HG02840 (cell line): ENCODE measurements around the gene CAND1.
"Not testable (repeated sequence)": the region's sequence is repeated elsewhere in the genome, so short reads cannot be mapped to it uniquely, and the experiment has no call there.

Source experiments
- ATAC-seq: cut with Tn5 transposase; IDR thresholded peaks from one replicate; pipeline ENCODE4 v1.9.1; 2021; ENCODE audit warnings: mild to moderate bottlenecking, moderate library complexity, moderate number of reproducible peaks; ENCODE audit not compliant: unreplicated experiment, low FRiP score

Gene CAND1

DNA sequence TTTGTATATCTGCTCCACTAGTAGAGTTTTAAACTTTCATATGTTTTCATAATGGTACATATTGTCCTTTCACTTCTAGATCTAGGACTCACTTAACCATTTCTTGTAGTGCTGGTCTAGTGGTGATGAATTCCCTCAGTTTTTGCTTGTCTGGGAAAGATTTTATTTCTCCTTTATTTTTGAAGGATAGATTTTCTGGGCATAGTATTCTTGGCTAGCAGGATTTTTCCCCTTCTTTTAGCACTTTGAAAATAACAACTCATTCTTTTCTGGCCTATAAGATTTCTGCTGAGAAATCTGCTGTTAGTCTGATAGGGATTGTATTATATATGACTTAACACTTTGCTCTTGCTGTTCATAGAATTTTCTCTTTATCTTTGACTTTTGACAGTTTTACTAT is 69.3 kb downstream of the CAND1 start:
- ATAC-seq, result no peak

DNA sequence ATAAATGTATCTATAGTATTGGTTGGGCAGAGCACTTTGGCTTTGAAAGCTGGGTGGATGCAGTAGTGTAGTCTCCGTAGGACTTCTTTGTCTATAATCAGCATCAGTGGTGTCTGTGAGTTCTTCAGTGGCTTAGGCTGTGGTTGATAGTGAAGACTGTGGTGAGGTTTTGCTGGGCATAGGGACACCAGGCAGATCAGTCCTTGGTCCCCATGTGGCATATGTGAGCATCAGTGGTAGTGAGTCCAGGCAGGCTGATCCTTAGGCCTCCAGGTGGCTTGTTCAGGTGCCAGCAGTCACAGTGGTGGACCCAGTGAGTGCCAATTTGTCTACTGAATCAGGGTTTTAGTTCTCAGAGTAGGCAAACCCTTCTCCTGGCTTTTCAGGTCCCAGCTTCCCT is 70.4 kb downstream of the CAND1 start:
- no peak for ATAC-seq

GRCh38 chr12:67341086-67341485 is 71.9 kb downstream of the CAND1 start:
- not testable (repeated sequence) for ATAC-seq

DNA sequence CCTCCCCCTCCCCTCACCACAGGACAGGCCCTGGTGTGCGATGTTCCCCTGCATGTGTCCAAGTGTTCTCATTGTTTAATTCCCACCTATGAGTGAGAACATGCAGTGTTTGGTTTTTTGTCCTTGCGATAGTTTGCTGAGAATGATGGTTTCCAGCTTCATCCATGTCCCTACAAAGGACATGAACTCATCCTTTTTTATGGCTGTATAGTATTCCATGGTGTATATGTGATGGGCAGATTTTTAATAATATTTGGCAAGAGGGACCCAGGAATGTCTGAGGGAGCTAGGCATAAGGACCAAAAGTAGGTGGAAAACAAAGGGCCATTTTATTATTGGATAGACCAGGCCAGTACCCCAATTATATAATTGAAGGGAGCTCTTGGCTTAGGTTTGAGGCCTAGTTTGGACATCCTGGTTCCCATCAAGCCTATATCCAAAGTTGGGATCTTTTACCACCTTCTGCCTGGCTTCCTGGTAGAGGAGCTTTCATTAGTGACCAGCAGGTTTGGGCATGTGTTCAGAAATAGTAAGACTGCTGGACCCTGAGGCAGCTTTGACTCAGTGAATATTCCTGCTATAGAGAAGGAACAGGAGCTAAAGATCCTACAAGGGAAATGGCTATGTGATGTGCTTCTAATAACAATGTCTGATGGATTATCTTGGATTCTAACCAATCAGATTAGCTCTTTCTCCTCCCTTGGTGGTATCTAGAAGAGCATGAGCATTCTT is 76.0 kb downstream of the CAND1 start:
- no peak for ATAC-seq

DNA sequence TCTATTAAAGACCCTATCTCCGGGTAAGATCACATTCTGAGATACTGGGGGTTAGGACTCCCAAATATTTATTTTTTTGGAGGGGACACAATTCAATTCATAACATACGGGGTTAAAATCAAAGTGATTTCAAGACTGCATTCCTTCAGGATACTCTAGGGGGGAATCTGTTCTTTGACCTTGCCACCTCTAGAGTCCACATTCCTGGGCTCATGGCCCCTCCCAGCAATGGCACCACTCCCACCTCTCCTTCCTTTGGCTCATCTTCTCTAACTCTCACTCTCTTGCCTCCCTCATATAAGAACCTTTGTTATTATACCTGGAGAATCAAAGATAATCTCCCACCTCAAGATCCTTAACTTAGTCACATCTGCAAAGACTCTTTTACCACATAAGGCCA is 79.5 kb downstream of the CAND1 start:
- ATAC-seq, result no peak

- no peak for ATAC-seq
These were observed 83.5 kb downstream of the CAND1 start for GRCh38 chr12:67352682-67353081.

GRCh38 chr12:67354322-67354721 is 85.2 kb downstream of the CAND1 start:
- no peak for ATAC-seq

- no peak for ATAC-seq
These were observed 85.8 kb downstream of the CAND1 start for GRCh38 chr12:67354966-67355365.

DNA sequence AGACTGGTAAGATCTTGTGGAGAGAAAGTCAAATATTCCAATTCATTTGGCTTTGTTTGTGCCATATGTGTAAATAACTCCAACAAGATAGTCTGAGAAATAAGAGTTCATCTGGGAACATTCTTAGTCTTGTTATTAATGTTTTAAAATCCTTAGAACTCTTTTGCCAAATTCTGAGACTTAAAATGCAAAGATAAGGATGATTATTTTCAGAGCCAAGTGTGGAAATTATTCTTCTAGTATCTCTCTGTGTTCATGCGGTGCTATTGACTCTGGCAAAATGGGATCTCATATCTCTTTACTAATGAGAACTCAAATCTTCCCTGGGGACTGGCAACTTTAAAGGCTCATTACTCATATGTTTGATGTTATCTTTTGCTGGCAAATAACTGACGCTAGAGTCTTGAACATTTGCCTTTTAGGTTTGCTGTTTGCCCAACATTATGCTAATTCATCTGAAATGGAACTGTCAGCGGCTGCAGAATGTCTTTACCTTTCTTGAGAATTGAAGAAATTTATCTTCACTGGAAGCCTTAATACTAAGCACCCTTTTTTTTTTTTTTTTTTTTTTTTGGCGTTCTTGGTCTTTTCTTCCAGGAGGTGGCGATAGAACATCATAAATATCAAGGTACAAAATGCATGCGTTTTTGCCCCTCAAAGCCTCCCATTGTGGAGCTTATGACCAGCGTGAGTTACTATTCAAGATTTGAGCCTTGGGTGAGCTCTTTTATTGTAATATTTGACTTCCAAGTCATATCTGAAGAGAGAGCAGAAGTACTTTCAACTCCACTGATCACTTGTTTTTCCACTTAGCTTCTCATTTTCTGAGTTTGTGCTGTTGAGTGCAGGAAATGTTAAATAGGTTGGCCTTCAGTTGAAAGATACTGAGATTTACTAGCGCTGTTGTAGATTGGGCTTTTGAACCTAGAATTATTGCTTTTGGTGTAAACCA is 86.5 kb downstream of the CAND1 start:
- no peak for ATAC-seq

DNA sequence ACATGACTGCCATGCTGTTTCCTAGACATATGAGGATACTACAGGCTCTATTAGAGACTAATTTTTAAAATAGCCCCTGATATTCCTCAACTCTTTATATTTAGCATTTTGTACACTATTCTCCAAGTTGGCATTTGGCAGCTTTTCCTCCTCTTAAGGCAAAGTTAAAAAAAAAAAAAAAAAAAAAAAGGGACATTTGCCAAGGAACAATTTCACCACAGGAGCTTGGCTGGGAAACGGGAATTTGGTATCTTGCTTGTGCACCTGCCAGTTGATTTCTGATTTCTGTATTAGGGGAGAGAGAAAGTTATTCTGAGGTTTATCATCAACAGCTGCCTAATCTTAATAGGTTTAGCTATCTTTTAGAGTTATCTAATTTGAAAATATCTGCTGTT is 87.2 kb downstream of the CAND1 start:
- ATAC-seq, result no peak

- ATAC-seq, result no peak
These were observed 88.4 kb downstream of the CAND1 start for GRCh38 chr12:67357376-67358125.

DNA sequence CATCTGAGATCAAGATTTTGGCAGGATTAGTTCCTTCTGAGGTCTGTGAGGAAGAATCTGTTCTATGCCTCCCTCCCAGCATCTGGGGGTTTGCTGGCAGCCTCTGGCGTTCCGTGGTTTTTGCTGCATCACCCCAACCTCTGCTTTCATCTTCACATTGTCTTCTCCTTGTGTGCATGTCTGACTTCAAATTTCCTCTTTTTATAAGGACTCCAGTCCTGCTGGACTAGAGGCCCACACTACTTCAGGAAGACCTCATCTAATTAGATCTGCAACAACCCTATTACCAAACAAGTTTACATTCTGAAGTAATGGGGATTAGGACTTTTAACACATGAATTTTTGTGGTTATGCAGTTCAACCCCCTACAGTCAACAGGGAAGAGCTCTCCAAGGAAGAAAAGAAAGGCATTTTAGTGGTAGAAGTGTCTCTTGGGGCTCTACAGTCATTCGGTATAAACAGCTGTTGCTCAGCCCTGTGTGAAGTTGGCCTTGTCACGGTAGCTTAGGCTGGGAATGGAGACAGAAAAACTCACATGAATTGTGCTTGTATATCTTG is 89.7 kb downstream of the CAND1 start:
- no peak for ATAC-seq

DNA sequence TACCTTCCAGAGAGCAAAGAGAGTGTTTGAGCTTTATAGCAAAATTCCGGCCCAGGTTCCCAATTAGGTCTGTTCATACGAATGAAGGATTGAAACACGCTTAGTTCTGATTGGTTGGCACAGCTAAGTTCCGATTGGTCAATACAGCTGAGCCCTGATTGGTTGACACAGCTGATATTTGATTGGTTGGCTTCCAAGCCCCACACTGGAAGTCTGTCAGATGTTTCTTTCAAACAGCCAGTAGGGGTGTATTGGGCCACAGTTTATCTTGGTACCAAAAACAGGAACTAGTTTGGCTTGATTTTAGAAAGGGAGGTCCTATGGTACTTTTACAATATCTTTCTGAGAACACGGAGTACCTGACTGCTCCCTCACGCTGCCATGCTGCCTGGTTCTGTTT is 93.4 kb downstream of the CAND1 start:
- no peak for ATAC-seq

DNA sequence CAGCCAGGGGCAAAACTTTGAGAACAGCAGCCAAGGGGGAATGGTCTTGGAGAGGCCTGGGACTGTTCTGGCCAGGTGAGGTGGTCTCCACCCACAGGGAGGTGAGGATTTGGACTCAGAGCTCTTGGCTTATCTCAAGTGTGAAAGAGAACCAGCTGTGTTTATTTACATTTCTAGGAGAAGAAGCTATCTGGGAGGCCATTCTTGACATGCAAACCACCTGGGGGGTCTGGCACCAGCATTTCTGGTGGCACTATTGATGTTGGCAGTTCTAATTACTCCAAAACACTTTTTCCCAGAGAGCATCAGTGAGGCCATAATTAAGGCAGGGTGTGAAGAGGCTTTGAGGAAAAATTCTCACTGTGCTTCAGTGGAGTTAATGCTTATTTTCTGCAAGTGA is 95.1 kb downstream of the CAND1 start:
- ATAC-seq, result no peak

DNA sequence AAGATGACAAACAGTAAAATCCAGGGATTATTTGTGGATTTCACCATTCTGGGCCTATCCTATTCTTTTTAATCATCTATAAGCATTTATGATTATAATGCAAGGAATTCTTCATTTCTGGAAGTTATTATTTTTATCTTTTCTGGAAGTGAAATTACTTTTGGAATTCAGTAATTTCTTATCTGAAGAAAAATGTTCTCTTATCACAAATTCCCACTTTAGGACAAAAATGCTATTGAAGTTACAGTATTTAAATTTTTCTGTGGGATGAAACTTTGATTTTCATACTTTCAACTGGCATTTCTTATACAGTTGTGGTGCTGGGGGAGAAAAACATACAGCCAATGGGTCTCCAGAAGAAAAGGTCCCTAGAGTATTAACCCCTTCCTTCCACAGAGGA is 96.0 kb downstream of the CAND1 start:
- no peak for ATAC-seq

GRCh38 chr12:67367843-67368242 is 98.7 kb downstream of the CAND1 start:
- no peak for ATAC-seq
